Hepatocyte (in vitro differentiated cells): ENCODE measurements around the gene IRAK1BP1.

ENCODE experiments used
- CTCF ChIP-seq: fragments of 200-600 bp; sonication (generic); IDR thresholded peaks from 2 replicates; pipeline ENCODE4 v1.5.1; 2016; ENCODE audit warnings: antibody characterized with exemption, mild to moderate bottlenecking; ENCODE audit not compliant: poor library complexity
- EZH2 ChIP-seq: fragments of 200-600 bp; sonication (generic); IDR thresholded peaks from 2 replicates; pipeline ENCODE4 v1.6.1; 2016; ENCODE audit warnings: antibody characterized with exemption, mild to moderate bottlenecking, borderline replicate concordance
- EZH2phosphoT487 ChIP-seq: fragments of 200-600 bp; sonication (generic); IDR thresholded peaks from one replicate; pipeline ENCODE4 v1.6.1; 2018; ENCODE audit warnings: antibody characterized with exemption, mild to moderate bottlenecking, low read depth, moderate library complexity; ENCODE audit not compliant: unreplicated experiment, severe bottlenecking

GRCh38 chr6:78829407-78829806 lies 37.9 kb upstream of the IRAK1BP1 start:
- TF ChIP-seq EZH2, result no peak
- no peak for TF ChIP-seq CTCF
- no peak for TF ChIP-seq EZH2phosphoT487
